Esophagus muscularis mucosa (tissue), 3 donors: ENCODE data around the gene THOP1.

Experiments used
- CTCF ChIP-seq, 3 experiments: fragments of 200-600 bp in 2 of 3; fragments of 450-650 bp in 1 of 3; sonication (generic) in 2 of 3; IDR thresholded peaks; one replicate each; pipeline ENCODE4 v1.5.1; 2017 to 2019; ENCODE audit warnings: antibody characterized with exemption in 3 of 3, mild to moderate bottlenecking in 2 of 3, moderate library complexity in 1 of 3
- POLR2AphosphoS5 ChIP-seq, 2 donors: sonication (generic); formaldehyde crosslinking; IDR thresholded peaks; one replicate each; pipeline ENCODE4 v1.6.1; 2017; ENCODE audit warnings: antibody characterized with exemption in 2 of 2

- TF ChIP-seq CTCF (IDR thresholded peaks at IDR 0.05): no peak
- no peak for TF ChIP-seq POLR2AphosphoS5 (IDR thresholded peaks at IDR 0.05)
These were observed 2.9 kb downstream of the THOP1 start for GRCh38 chr19:2788237-2788636.
